ENCODE results near the gene TBC1D5. TPM values are rescaled to one million over a fixed set of nuclear protein-coding genes. Genes with fewer than 3 reads are reported as not detected.

Gene TBC1D5
- total RNA-seq, 3 donors from 2014 or later (not counting 1 experiment from before 2014, with no cell fraction given): 63.8 to 81.9 (median 74.9) TPM

DNA sequence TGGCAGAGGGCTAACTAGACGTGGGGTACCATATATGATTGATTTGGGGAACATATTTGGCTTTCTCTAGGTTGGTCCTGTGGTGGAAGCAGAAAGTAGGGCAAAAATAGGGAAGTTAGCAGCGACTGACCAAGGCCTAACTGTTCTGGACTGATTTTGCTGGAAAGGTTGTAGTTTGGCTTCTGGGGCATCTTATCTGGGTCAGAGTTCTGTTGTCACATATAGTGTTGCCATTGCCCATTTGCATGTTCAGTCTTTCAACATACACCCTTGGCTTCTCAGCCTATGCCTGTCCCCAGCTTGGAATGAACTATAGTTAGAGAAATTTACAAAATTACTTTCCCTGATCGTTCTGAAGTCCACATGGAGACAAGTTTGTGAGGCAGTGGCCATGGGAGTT, 426.5 kb downstream of the TBC1D5 start:
- ATAC-seq: no peak
- H3K4me1 Mint-ChIP-seq: no peaks in the 10 kb centered on the region

DNA sequence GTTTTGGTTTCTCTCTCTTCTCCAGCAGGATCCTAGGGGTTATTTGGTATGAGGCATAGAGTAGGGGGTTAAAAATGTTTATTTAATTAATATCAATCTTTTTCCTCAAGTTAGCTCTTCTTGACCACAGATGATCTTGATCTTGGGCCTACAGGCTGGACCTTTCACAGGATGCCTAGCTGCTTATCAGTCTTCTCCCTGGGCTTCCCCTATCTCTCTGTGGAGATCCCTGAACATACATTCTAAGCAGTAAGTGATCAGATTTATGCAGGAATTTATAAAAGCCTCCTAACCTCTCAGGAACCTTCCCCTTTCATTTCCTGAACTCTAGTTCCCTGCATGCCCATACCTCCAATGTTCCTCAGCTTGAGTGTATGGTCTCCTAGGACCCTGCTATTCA, 428.3 kb downstream of the TBC1D5 start:
- Mint-ChIP-seq H3K36me3 (no peaks in the 10 kb centered on the region), H3K9me3 (no peaks in the 10 kb centered on the region), H3K27me3 (ENCODE audit: low read depth in 2 of 2) (no peaks in the 10 kb centered on the region), H3K4me3 (no peak overlapping the region), H3K27ac (no peak overlapping the region), H3K4me1 (no peaks in the 10 kb centered on the region)
- intact Hi-C loops (cut with micrococcal nuclease): no loop called here
- DNase-seq (no peak), ATAC-seq (no peak)
- Histone ChIP-seq H3K4me1 (ENCODE audit: control insufficient read depth, insufficient read depth, low read length) (no peaks in the 10 kb centered on the region), H3K36me3 (ENCODE audit: control insufficient read depth, insufficient read depth, low read length) (no peaks in the 10 kb centered on the region), H3K4me3 (ENCODE audit: low read length) (no peak overlapping the region), H3K9me3 (ENCODE audit: control insufficient read depth, insufficient read depth, low read length) (no peaks in the 10 kb centered on the region), H3K27me3 (ENCODE audit: control insufficient read depth, insufficient read depth, low read length) (no peaks in the 10 kb centered on the region), H3K27ac (ENCODE audit: low read length) (no peak overlapping the region)
- TF ChIP-seq, protein P1, sequence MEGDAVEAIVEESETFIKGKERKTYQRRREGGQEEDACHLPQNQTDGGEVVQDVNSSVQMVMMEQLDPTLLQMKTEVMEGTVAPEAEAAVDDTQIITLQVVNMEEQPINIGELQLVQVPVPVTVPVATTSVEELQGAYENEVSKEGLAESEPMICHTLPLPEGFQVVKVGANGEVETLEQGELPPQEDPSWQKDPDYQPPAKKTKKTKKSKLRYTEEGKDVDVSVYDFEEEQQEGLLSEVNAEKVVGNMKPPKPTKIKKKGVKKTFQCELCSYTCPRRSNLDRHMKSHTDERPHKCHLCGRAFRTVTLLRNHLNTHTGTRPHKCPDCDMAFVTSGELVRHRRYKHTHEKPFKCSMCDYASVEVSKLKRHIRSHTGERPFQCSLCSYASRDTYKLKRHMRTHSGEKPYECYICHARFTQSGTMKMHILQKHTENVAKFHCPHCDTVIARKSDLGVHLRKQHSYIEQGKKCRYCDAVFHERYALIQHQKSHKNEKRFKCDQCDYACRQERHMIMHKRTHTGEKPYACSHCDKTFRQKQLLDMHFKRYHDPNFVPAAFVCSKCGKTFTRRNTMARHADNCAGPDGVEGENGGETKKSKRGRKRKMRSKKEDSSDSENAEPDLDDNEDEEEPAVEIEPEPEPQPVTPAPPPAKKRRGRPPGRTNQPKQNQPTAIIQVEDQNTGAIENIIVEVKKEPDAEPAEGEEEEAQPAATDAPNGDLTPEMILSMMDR (IDR thresholded peaks at IDR 0.05): no peak

More for the DNA sequence above, 426.5 kb downstream of the TBC1D5 start:
- H3K27me3 Mint-ChIP-seq (ENCODE audit: low read depth in 2 of 2): no peaks in the 10 kb centered on the region
- no peak overlapping the region for H3K27ac Mint-ChIP-seq
- Histone ChIP-seq H3K9me3 (ENCODE audit: control insufficient read depth, insufficient read depth, low read length) (no peaks in the 10 kb centered on the region), H3K4me1 (ENCODE audit: control insufficient read depth, insufficient read depth, low read length) (no peaks in the 10 kb centered on the region), H3K27me3 (ENCODE audit: control insufficient read depth, insufficient read depth, low read length) (no peaks in the 10 kb centered on the region), H3K36me3 (ENCODE audit: control insufficient read depth, insufficient read depth, low read length) (no peaks in the 10 kb centered on the region), H3K4me3 (ENCODE audit: low read length) (no peak overlapping the region), H3K27ac (ENCODE audit: low read length) (no peak overlapping the region)
- TF ChIP-seq, protein P1 (IDR thresholded peaks at IDR 0.05): no peak
- no peaks in the 10 kb centered on the region for H3K36me3 Mint-ChIP-seq
- no peak overlapping the region for H3K4me3 Mint-ChIP-seq
- no peak for DNase-seq
- intact Hi-C loops (cut with micrococcal nuclease): no loop called here
- H3K9me3 Mint-ChIP-seq: no peaks in the 10 kb centered on the region
- WGBS (ENCODE audit: insufficient coverage): 81% methylated on average over 3 of the region's 3 CpGs

DNA sequence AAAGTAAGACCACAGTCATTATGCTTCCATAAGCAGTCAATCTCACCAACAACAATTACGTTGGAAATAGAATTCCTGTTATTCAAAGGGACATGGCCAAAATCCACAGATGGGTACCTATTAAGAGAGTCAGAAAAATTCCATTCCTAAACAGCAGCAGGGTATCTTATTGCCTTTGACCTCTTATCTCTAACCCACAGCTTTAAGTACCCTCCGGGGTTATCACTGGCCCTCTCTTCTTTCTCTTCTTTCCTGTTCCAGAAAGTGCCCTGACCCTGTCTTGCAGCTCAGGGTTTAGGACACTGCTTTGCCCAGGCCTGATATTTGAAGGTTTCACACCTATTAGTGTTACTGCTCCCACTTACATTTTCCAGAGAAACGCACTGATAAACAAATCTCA, 428.7 kb downstream of the TBC1D5 start:
- intact Hi-C loops (cut with micrococcal nuclease): no loop called here
- Histone ChIP-seq H3K27ac (ENCODE audit: low read length) (no peak overlapping the region), H3K27me3 (ENCODE audit: control insufficient read depth, insufficient read depth, low read length) (no peaks in the 10 kb centered on the region), H3K4me3 (ENCODE audit: low read length) (no peak overlapping the region), H3K4me1 (ENCODE audit: control insufficient read depth, insufficient read depth, low read length) (no peaks in the 10 kb centered on the region), H3K36me3 (ENCODE audit: control insufficient read depth, insufficient read depth, low read length) (no peaks in the 10 kb centered on the region), H3K9me3 (ENCODE audit: control insufficient read depth, insufficient read depth, low read length) (no peaks in the 10 kb centered on the region)
- Mint-ChIP-seq H3K4me3 (no peak overlapping the region), H3K27ac (no peak overlapping the region), H3K36me3 (no peaks in the 10 kb centered on the region), H3K9me3 (no peaks in the 10 kb centered on the region), H3K4me1 (no peaks in the 10 kb centered on the region), H3K27me3 (ENCODE audit: low read depth in 2 of 2) (no peaks in the 10 kb centered on the region)
- no peak for ATAC-seq
- DNase-seq: no peak
- TF ChIP-seq, protein P1 (IDR thresholded peaks at IDR 0.05): no peak
- WGBS (ENCODE audit: insufficient coverage): 94% methylated on average over 2 of the region's 3 CpGs

DNA sequence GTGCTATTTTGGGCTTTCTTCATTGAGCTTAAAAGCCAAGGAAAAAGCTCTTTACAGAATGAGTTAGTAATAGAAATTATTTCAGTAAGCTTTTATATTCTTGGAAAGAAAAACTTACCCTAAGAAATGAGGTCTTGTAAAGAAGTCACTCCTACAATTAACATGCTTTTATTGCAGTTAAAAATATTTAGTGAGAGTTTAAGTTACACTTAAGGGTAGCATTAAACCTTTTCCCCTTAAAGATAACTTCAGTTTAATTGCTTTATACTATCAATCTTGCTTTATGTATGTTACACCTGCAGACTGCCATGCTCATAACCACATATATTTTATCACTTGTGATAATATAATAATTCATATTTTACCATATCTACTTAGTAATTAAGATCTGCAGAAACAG, 431.4 kb downstream of the TBC1D5 start:
- H3K36me3 ChIP-seq (ENCODE audit: control insufficient read depth, insufficient read depth, low read length): peaks cover 6% of the 10 kb centered on the region
- Mint-ChIP-seq H3K36me3 (no peaks in the 10 kb centered on the region), H3K27ac (no peak overlapping the region), H3K27me3 (ENCODE audit: low read depth in 2 of 2) (no peaks in the 10 kb centered on the region), H3K9me3 (no peaks in the 10 kb centered on the region), H3K4me3 (no peak overlapping the region), H3K4me1 (no peaks in the 10 kb centered on the region)
- intact Hi-C loops (cut with micrococcal nuclease): no loop called here
- H3K27me3 ChIP-seq (ENCODE audit: control insufficient read depth, insufficient read depth, low read length): no peaks in the 10 kb centered on the region
- H3K9me3 ChIP-seq (ENCODE audit: control insufficient read depth, insufficient read depth, low read length): no peaks in the 10 kb centered on the region
- H3K27ac ChIP-seq (ENCODE audit: low read length): no peak overlapping the region
- H3K4me3 ChIP-seq (ENCODE audit: low read length): no peak overlapping the region
- ATAC-seq (no peak), DNase-seq (no peak)
- TF ChIP-seq, protein P1 (IDR thresholded peaks at IDR 0.05): no peak
- no peaks in the 10 kb centered on the region for H3K4me1 ChIP-seq (ENCODE audit: control insufficient read depth, insufficient read depth, low read length)

All from natural killer cell (primary cell).